Forelimb muscle (tissue), 1 donor: ENCODE results near the gene XPR1. TPM values are rescaled to one million over a fixed set of nuclear protein-coding genes. Genes with fewer than 3 reads are reported as not detected.
"Not testable (repeated sequence)": the region's sequence is repeated elsewhere in the genome, so short reads cannot be mapped to it uniquely, and the experiment has no call there.

ENCODE experiments used
- DNase-seq: peaks from one replicate; pipeline ENCODE4 v3.0.0-alpha.2; 2013; ENCODE audit warnings: low read depth
- polyA plus RNA-seq: library from polyadenylated mRNA; unstranded; fragments of 120-200 nt; gene quantifications from one replicate; pipeline ENCODE4 v1.2.1, GENCODE V29; 2013; ENCODE audit not compliant: insufficient read length

The XPR1 gene
- polyA plus RNA-seq, 1 donor = 9.1 TPM

GRCh38 chr1:180722586-180722985 is 90.8 kb downstream of the XPR1 start:
- DNase-seq = no peak

GRCh38 chr1:180724055-180724454 is 92.2 kb downstream of the XPR1 start:
- no peak for DNase-seq

GRCh38 chr1:180726024-180726423 is 94.2 kb downstream of the XPR1 start:
- DNase-seq = not testable (repeated sequence)

DNA sequence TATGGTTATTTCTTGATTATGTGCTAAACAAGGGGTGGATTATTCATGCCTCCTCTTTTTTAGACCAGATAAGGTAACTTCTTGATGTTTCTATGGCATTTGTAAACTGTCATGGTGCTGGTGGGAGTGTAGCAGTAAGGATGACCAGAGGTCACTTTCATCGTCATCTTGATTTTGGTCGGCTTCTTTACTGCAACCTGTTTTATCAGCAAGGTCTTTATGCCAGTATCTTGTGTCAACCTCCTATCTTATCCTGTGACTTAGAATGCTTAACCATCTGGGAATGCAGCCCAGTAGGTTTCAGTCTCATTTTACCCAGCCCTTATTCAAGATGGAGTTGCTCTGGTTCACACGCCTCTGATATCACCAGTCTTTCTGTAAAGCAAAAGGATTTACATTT is 95.9 kb downstream of the XPR1 start:
- DNase-seq = not testable (repeated sequence)

DNA sequence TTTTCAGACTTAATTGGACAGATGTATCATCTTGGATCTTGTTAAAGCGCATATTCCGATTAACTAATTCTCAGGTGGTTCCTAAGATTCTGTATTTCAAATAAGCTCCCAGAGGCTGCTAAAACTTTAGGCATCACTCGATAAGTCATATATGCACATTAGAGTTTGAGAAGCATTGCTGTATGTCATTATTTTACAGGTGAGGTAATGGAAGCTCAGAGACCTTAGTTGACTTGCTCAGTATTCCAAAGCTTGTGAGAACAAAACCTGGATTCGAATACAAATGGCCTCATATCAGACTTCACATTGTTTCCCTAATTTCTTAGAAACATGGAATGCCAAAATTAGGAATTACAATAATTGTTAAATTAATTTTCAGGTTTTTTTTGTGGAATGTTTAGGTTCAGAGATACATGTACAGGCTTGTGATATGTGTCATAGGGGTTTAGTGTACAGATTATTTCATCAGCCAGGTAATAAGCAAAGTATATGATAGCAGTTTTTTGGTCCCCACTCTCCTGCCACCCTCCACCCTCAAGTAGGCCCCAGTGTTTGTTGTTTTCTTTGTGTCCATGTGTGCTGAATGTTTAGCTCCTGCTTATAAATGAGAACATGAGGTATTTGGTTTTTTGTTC is 96.8 kb downstream of the XPR1 start:
- no peak for DNase-seq

- DNase-seq = no peak
Observed at GRCh38 chr1:180731131-180731530, 99.3 kb downstream of the XPR1 start.

DNA sequence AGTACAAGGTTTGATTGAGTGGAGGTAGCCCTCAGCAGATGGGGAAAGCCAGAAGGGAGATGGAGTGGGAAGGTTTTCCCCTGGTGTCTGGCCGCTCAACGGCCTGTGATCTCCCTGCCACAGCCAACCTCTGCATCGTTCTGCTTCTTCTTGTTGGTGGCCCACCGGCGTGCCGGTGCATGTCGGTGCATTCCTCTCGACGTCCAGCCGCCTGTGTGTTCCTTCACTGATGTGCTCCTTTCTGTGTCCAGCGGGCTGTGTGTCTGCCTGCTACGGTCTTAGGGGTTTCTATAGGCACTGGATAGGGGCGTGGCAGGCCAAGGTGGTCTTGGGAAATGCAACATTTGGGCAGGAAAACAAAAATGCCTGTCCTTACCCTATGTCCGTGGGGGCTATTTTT is 101.0 kb downstream of the XPR1 start:
- DNase-seq = no peak

GRCh38 chr1:180734366-180734765 is 102.5 kb downstream of the XPR1 start:
- no peak for DNase-seq

- no peak for DNase-seq
Observed at GRCh38 chr1:180742663-180743062, 110.8 kb downstream of the XPR1 start.

DNA sequence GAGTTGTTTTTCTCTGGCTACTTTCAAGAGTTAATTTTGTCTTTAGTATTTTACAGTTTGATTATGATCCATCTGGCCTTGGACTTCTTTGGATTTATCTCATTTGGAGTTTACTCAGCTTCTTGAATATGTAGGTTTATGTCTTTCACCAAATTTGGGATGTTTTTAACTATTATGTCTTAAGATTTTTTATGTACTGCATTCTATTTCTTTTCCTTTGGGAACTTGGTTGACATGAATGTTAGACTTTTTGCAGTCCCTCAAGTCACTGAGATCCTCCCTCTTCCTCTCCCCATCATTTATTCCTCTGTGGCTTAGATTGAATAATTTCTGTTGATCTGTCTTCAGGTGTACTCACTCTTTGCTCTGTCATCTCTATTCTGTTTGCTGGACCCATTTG is 112.0 kb downstream of the XPR1 start:
- no peak for DNase-seq

DNA sequence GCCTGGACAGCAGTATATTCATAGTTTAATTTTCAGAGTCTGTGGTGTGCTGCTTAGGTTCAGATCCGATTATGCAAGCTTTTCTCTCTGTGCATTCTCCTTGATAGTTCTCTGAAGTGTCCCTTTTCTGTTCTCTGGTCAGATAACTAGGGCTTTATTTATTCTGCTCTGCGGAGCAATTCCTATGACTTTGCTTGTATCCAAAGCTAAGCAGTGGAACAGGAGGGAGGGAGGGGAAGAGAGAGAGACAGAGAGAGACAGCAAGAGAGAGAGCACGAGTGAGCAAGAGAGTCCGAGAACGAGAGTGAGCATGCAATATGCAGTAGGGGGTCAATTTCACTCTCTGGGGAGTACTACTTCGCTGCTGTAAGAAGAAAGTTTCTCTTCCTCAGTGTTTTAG is 113.3 kb downstream of the XPR1 start:
- DNase-seq = no peak

DNA sequence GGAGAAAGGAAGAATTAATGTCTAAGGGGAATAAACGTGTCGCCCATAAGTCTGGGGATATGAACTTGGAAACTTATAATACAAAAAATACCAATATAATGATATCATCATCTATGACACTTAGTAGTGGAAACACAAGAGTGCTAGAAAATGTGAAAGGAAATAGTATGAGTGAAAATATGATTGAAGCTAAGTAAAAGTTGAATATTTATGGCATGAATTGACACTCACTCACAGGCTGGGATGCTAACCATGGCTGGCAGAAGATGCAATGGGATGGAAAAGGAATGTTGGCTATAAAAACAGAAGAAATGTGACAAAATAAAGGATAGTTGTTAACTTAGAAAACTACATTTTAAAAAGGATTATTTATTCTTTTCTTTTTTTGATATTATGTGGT is 120.1 kb downstream of the XPR1 start:
- DNase-seq = no peak

DNA sequence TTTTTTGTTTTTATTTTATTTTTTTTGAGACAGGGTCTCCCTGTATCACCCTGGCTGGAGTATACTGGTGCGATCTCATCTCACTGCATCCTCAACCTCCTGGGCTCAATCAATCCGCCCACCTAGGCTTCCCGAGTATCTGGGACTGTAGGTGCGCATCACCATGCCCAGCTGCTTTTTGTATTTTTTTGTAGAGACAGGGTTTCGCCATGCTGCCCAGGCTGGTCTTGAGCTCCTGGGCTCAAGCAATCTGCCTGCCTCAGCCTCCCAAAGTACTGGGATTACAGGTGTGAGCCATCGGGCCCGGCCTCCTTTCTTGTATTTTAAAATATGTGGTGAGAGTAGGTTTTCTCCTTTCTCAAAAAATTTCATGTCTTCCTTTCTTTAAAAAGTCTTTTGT is 122.6 kb downstream of the XPR1 start:
- no peak for DNase-seq

GRCh38 chr1:180757657-180758056 is 125.8 kb downstream of the XPR1 start:
- no peak for DNase-seq

DNA sequence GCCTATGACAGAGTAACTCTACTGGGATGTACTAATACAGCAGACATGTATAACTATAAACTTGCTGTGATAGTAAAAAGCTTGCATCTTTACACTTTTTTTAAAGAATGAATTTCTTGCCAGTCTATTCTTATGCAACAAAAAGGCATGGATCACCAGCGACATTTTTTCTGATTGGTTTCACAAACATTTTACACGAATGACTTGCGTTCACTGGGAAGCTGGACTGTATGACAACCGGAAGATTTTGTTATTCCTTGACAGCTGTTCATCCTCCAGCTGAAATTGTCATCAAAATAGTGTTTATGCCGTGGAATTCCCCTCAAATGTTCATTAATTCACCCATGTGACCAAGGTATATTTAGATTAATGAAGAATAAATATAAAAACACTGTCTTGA is 131.0 kb downstream of the XPR1 start:
- DNase-seq = no peak

GRCh38 chr1:180765151-180765550 is 133.3 kb downstream of the XPR1 start:
- DNase-seq = no peak

GRCh38 chr1:180769889-180770288 is 138.1 kb downstream of the XPR1 start:
- DNase-seq = no peak

DNA sequence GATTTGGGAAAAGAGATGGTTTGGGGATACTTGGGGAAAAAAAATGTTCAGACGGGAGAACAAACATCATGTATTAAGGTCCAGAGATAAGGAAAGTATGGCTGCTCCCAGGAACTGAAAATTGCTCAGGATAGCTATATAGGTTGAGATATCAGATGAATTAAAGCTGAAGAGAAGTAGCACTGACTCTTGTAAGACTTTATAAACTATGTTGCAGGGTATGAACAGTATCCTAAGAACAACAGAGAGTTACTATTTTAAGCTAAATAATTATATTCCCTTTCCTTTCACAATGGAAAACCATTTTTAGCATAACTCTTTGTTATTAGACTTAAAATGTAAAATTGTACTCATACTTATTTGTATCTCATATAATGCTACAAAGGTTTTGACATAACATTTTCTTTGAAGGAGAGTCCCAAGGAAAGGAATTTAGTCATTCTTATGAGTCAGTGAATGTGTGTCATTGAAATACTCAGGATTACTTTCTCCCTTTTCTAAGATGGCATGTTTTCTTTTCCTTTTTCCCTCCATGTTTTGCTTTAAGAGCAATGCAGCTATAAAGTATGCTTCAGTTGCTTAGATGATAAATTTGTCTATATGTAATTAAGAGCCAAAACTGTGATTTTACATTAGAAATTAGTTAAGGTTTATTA is 141.5 kb downstream of the XPR1 start:
- no peak for DNase-seq

- DNase-seq = no peak
Observed at GRCh38 chr1:180775801-180776200, 144.0 kb downstream of the XPR1 start.

GRCh38 chr1:180777072-180777689 is 145.4 kb downstream of the XPR1 start:
- no peak for DNase-seq

DNA sequence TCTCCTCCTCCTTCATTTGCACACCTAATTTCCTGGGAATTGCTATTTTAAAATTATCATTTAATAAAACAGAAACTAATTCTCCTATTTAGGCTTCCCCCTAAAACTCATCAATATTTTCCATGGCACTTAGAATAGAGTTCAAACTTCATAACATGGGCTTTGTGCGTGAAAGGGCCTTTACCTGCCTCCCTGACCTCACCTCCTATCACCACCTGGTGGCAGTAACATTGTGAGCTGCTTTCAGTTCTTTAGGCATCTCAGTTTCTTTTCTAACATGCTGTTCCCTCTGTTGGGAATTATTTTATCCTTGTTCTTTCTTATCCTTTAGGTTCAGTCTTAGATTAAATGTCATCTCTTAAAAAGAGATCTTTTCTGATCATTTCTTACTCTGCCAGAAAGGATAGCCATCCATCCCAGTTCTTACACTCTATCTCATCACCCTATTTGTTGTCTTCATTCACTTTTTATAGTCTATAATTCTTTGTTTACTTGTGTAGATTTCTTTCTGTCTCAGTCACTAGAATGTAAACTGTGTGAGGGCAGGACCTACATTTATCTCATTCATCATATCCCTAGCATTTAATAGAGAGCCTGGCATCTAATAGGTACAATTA is 147.1 kb downstream of the XPR1 start:
- no peak for DNase-seq

- no peak for DNase-seq
Observed at GRCh38 chr1:180779584-180779983, 147.8 kb downstream of the XPR1 start.

- DNase-seq = no peak
Observed at GRCh38 chr1:180781718-180782117, 149.9 kb downstream of the XPR1 start.
